GM19328 (cell line): ENCODE measurements around the gene FGGY.
"Not testable (repeated sequence)": the region's sequence is repeated elsewhere in the genome, so short reads cannot be mapped to it uniquely, and the experiment has no call there.

Experiments
- ATAC-seq: cut with Tn5 transposase; IDR thresholded peaks from one replicate; pipeline ENCODE4 v1.9.1; 2021; ENCODE audit warnings: mild to moderate bottlenecking, moderate library complexity; ENCODE audit not compliant: unreplicated experiment

Gene FGGY

DNA sequence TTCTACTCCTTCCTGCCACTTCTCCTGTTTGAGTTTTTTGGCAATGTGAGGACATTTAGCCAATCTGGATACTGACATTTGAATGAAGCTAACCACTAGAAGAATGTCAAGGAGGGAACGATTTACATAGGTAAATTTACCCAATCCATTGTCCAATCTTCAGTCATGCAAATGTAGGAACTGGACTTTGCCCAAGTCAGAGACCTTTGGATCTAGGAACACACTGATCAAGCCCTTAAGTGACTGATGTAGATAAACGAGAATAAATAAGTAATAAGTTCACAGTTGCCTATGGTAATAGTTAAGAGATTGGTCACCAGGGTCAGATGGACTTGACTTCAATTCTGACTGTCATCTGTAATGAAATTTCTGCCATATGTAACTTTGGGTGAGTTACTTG is 177.6 kb downstream of the FGGY start:
- ATAC-seq: no peak

GRCh38 chr1:59475737-59476136 is 178.8 kb downstream of the FGGY start:
- no peak for ATAC-seq

DNA sequence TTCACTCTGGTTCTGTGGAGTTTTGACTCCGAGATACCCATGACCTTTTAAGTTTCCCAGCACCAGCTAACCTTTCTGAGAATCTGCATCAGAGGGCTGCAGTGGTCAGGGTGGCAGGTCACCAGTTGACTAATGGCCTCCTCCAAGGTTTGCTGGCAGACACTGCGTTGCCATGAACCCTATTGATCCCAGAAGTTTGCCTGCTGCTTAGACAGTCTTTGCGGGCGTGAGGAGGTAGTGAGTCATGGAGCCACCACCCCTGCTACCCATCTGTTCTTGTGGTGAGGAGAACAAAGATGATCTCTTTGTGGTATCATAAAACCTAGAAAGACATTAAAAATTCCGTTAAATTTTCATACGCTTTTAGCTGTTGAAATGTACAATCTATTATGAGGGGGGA is 180.4 kb downstream of the FGGY start:
- ATAC-seq: no peak

DNA sequence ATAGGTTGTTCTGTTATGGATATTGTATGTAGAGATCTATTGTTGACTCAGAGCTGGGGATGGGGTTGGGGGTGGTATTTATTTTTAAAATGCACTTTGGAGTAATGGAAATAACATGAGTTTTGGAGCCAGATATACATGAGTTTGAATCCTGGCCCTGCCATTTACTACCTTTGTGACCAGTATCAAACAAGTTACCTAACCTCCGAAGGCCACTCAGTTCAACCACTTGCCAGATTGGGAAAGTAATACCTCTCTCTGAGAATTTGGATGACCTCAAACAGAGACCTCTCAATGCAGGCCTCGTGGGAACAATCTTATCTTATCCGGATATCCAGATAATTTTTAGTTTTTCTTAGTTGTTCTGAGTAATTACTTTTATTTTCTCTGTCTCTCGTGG is 181.0 kb downstream of the FGGY start:
- ATAC-seq: no peak

- no peak for ATAC-seq
These were observed 181.9 kb downstream of the FGGY start for GRCh38 chr1:59478822-59479221.

GRCh38 chr1:59480188-59480888 is 183.4 kb downstream of the FGGY start:
- ATAC-seq: no peak

DNA sequence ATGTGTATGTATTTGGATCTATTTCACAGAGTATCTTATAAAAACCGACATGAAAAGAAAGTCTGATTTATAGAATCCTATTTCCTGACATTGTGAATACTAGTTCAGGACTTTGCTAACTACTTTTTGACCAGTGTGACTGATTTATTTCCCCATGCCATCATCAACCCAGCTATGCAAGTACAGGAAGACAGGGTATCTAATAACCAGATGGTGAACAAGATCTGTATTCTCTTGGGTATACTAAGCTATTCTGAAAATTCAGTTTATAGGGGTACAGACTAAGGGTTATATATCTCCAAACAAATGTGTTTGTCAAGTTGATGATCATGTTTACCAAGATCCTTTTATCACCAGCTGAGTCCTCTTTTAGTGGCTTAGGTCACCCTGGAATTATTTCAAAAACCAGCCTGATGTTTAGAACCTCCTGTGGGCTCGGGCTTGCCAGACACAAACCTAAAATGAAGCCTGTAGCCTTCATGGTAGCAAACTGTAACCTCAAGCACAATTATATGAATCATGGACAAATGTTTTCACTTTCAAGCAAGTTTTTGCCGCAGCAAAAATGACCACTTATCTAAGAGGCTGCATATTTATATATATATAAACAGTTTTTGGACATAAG is 185.1 kb downstream of the FGGY start:
- no peak for ATAC-seq

DNA sequence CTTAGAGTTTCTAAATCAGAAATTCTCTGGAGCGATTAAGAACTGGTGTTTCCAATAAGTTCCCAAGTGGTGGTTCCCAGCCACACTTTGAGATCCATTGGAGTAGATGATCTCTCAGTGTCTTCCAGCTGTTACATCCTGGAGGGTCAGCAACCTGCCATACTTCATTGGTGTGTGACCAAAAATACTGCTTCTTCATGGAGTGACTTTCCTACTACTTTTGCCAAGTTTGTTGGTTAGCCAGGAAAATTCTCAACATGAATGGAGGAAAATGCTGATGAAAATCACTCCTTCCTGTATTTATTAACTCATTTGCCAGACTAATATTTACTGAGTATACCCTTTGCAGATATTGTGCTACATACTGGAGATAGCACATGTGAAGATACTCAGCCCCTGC is 186.1 kb downstream of the FGGY start:
- no peak for ATAC-seq

- ATAC-seq: no peak
These were observed 187.2 kb downstream of the FGGY start for GRCh38 chr1:59484096-59484495.

GRCh38 chr1:59485171-59485570 is 188.3 kb downstream of the FGGY start:
- no peak for ATAC-seq

- no peak for ATAC-seq
These were observed 189.1 kb downstream of the FGGY start for GRCh38 chr1:59485949-59486348.

GRCh38 chr1:59486615-59487014 is 189.7 kb downstream of the FGGY start:
- no peak for ATAC-seq

DNA sequence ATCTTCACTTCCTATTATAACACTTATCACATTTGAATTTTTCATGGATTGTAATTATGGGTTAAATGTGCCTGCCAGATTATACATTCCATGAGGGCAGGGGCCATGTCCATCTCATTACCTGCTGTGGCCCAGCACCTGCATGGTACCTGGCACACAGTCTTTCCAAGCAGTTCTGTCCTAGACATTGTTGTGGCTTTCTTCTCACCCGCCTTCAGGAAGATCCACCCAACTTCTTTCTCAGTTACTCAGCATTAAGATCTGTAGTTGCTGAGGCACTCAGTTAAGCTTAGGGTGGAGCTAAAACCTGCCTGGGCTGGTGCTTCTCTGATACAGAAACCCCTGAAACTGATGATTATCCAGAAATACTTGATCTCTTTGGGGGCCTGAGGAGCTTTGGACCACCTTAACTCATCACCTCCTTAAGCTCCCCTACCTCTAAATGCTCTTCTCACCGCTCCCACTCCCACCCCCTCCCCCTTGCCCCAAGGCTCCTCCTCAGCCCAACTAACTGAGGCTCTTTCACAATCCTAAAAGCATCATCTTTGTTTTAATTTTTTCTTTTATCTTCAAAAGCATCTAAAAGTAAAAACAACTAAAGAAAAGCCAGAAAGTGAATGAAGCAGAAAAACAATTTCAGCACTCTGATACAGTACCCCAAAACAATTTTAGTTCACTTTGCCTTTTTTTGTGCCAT is 190.6 kb downstream of the FGGY start:
- no peak for ATAC-seq

DNA sequence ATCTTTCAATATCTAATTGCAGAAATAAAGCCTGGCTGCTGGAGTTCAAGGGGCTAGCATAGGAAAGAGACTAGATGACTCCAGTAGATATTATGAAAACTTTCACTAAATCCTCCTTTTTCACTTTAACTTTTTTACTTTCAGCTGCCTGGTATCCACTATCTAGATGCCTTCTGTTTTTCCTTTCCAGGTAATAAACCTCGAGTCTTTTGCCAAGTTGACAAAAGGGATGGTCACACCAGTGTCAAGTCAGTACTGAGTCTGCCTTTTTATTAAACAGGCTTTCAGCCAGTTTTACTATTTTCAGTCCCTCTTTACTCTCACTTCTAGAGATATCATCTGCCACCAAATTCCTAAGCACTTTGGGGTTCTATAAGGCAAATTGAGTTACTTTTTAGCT is 195.6 kb downstream of the FGGY start:
- ATAC-seq: no peak

DNA sequence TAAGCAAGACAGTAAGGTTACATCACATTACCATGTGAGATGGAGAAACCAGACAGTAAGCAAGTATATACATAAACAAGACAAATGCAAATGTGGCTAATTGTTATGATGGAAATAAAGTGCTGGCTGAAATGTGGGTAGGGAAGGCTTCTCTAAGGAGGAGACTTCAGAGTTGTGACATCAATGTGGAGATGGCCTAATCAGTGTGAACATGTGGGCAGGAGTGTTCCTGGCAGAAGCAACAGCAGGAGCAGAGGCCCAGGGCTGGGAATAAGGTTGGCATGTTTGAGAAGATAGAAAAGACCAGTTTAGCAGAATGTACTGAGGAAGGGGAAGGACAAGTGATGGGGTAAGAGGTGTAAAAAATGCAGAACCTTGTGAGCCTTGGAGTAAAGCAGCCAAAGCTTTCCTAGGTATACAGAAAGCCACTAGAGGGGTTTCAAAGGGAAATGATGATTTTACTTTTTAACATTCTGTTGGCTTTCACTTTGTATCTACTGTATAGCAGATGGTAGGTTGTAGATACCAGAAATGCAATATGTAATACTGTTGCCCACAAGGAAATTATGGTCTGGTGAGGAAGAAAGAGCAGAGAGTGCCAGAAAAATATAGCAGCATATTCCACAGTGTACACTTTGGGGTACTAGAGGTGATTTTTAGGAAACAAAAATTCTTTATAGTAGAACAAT is 197.4 kb downstream of the FGGY start:
- ATAC-seq: no peak

GRCh38 chr1:59496156-59496555 is 199.3 kb downstream of the FGGY start:
- ATAC-seq: not testable (repeated sequence)

GRCh38 chr1:59497616-59498015 is 200.7 kb downstream of the FGGY start:
- no peak for ATAC-seq

DNA sequence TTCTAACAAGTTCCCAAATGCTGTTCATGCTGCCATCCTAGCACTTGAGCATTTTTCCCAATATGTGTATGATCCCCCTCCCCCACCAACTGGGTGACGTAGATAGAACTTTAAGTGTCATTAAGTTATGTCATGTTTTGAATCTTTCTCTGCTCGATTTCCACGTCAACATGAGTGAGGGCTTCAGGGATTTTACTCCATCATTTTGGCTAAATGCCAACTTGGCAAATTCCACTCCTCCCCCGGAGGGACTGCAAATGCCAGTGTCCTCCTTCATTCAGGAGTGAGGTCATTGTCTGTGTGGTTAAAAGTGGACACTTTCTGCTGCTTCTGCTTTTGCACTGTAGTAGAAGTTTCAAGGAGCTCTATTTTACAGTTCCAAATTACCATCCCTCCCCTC is 201.7 kb downstream of the FGGY start:
- ATAC-seq: no peak

- no peak for ATAC-seq
These were observed 202.5 kb downstream of the FGGY start for GRCh38 chr1:59499273-59499942.

- no peak for ATAC-seq
These were observed 203.2 kb downstream of the FGGY start for GRCh38 chr1:59499943-59500569.
